ENCODE measurements around the gene GOLGA8B.
"Not testable (repeated sequence)": the region's sequence is repeated elsewhere in the genome, so short reads cannot be mapped to it uniquely, and the experiment has no call there.

Gene GOLGA8B

DNA sequence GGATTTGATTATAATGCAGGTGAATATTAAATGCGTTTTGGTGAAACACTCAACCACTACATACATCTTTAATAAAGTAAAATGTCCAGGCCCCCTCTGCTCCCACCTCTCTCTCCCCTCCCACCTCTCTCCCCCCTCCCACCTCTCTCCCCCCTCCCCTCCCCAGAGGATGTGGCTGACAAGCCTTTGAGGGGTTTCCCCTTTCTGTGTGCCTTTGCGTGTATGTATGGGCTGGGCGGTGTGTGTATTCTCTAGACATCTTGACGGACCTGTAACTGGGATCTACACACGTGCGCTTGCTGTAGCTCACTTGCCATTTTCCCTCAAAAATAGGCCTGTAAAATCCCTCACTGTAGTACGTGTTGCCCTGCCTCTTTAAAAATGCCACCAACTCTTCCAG is 28.3 kb downstream of the GOLGA8B start:
- not testable (repeated sequence) for DNase-seq (ENCODE audit: low read depth)

DNA sequence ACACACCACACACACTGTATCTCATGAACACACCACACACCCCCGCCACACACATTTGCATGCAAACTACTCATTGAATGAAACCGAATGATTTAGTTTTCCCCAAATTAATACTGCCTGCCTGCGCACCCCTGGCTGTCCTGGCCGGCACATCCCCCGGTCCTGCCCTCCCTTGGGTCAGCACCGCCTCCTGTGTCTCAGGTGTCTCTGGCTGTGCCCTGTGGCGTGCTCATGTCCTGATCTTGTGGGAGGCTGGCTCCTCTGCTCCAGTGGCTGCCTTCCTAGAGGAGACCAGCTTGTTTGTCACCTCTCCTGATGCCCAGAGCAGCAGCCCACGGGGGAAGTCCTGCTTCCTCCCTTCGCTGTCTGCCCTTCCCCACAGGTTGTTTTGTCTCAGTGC is 28.7 kb downstream of the GOLGA8B start:
- DNase-seq (ENCODE audit: low read depth) = not testable (repeated sequence)

DNA sequence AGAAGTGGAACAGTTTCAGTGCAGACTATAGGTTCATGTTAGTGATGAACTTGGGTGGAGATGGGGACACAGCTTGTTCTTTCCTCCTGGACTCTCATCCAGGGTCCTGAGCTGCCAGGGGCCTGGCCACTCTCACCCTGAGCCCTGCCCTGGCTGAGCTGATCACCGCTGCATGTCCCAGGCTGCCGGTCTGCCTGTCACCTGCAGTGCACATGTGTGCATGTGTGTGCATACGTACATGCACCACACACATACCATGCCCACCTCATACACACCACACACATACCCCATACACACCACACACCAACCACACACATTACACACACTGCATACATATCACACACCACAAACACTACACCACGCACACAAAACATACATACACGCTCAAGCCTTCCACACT is 29.3 kb downstream of the GOLGA8B start:
- not testable (repeated sequence) for DNase-seq (ENCODE audit: low read depth)

DNA sequence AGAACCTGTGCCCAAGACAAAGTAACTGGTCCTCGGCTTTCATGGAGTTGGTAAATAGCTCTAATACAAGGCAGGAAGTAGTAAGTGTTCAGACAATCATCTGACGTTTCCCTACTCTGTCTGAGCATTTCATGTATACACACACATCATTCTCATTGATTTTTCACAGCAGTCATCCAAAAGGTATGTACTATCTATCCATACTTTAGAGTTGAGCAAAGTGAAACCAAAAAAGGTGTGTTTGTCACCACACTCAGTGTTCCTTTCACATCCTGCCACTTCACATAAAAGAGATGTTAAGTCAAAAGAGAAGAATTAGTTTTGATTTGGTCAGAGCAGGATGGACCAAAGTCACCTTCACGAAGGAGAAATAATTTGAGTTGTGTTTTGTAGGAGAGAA is 33.3 kb downstream of the GOLGA8B start:
- DNase-seq (ENCODE audit: low read depth) = not testable (repeated sequence)

DNA sequence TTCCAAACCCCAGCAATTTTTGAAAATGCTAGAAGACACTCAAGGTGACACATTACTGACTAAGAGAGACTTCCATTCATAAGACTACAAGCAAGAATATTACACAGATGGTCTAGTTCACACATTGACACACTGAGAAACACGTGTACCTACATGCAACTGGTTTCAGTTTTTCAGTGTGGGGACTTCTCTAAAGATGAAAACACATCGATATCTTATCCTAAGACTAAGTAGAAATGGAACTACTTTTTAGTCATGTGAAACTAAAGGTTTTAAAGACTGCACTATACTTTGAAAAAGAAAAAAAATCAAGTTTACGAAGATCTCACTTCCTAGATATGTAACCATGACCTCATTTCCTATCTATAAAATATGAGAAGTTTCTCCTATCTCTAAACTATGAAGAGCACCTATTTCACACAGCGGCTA is 34.1 kb downstream of the GOLGA8B start:
- not testable (repeated sequence) for DNase-seq (ENCODE audit: low read depth)

DNA sequence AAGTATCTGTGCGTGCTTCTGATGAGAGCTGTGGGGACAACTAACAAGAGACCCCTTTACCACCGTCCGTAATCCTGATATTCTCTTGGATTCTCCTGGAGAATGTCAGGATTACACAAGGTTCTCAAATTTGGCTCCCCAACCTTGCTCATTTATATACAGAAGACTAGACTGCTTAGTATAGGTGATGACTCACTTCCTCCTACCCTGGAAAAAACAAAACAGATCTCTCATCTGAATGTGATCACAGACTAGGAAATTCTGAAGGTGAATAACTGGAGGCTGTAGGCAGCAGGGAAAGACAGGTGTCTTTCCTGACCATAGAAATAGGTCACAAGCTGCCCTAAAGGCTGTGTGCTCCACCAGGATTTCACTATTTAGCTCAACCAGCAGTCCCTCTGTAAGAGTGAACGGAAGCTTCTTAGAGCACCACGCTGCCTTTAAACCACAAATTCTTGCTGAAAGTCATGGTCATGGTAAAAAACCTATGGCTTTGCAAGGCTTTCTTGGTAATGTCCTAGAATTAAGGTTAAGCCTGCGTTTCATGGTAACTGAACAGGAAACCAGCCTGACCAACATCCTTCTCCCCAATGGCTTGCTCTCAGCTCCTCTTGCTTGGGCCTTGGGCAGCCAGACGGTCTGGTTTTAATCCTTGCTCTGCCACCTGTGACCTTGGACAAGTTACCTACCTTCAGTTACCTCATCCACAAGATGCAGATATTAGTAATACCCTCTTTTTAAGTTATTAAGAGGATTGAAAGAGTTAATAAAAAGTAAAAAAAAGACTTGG is 39.4 kb downstream of the GOLGA8B start:
- DNase-seq (ENCODE audit: low read depth) = not testable (repeated sequence)

DNA sequence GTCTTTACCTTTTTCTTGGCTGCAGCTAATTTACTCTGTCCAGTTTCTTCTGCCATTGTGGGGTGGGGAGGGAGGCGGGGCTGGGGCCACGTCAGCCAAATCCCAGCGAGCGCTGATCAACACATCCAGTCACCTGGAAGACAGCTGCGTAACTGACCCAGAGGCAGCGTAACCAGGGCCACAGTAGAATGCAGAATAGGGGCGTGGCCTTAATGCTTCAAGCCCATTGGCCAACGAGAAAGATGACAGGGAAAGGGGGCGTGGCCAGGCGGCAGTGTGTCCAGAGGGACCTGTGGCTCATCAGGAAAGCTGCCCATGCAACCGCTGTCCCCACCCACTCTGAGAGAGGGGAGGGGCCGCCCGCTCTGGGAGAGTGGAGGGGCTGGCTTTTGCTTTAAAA is 47.6 kb downstream of the GOLGA8B start:
- not testable (repeated sequence) for DNase-seq (ENCODE audit: low read depth)

Measured in GM04503 (cell line).